GM19324 (cell line): ENCODE results near the gene SAMSN1.

Experiments
- ATAC-seq: cut with Tn5 transposase; IDR thresholded peaks from one replicate; pipeline ENCODE4 v1.9.1; 2021; ENCODE audit warnings: mild to moderate bottlenecking, moderate library complexity; ENCODE audit not compliant: unreplicated experiment, low FRiP score

The SAMSN1 gene

GRCh38 chr21:14452727-14453241 is 93.3 kb downstream of the SAMSN1 start:
- peak; percentile 7 for ATAC-seq

- ATAC-seq, result no peak
These were observed 93.9 kb downstream of the SAMSN1 start for GRCh38 chr21:14452031-14452726.

- ATAC-seq, result no peak
These were observed 94.6 kb downstream of the SAMSN1 start for GRCh38 chr21:14451546-14451945.

GRCh38 chr21:14448784-14449183 is 97.3 kb downstream of the SAMSN1 start:
- ATAC-seq, result no peak

GRCh38 chr21:14438211-14438610 is 107.9 kb downstream of the SAMSN1 start:
- no peak for ATAC-seq

GRCh38 chr21:14435423-14435822 is 110.7 kb downstream of the SAMSN1 start:
- no peak for ATAC-seq
